ENCODE measurements around the gene KCNQ1OT1. TPM values are rescaled to one million over a fixed set of nuclear protein-coding genes. Genes with fewer than 3 reads are reported as not detected.

The KCNQ1OT1 gene
- total RNA-seq, 2 donors from 2014 or later = 0.77 to 1.5 TPM

DNA sequence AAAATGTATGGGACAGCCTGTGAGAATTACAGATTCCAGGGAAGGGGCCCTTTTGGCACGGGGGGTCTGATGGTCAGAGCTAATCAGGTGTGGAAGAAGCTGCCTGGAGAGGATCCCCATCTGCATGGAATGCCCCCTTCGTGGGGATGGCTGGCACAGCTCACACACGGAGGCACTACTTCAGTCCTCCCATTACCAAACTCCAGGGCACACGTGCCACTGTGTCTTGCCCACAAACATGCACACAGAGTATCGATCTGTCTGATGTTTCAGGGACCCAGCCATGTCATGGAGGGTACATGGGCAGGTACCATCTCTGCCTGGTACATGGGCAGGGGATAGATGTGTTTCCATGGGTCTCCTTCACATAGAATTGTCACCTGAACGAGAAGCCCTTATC, 14.7 kb downstream of the KCNQ1OT1 start:
- Histone ChIP-seq H3K27ac (no peak overlapping the region), H3K9ac (ENCODE audit: low read depth in 2 of 2, low read length in 2 of 2) (no peak overlapping the region), H3K4me3 (no peak overlapping the region), H3K4me1 (no peaks in the 10 kb centered on the region), H3K27me3 (no peaks in the 10 kb centered on the region), H3K9me3 (no peaks in the 10 kb centered on the region), H3K36me3 (no peaks in the 10 kb centered on the region)
- TF ChIP-seq, protein P1, sequence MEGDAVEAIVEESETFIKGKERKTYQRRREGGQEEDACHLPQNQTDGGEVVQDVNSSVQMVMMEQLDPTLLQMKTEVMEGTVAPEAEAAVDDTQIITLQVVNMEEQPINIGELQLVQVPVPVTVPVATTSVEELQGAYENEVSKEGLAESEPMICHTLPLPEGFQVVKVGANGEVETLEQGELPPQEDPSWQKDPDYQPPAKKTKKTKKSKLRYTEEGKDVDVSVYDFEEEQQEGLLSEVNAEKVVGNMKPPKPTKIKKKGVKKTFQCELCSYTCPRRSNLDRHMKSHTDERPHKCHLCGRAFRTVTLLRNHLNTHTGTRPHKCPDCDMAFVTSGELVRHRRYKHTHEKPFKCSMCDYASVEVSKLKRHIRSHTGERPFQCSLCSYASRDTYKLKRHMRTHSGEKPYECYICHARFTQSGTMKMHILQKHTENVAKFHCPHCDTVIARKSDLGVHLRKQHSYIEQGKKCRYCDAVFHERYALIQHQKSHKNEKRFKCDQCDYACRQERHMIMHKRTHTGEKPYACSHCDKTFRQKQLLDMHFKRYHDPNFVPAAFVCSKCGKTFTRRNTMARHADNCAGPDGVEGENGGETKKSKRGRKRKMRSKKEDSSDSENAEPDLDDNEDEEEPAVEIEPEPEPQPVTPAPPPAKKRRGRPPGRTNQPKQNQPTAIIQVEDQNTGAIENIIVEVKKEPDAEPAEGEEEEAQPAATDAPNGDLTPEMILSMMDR (IDR thresholded peaks at IDR 0.05) = no peak
- DNase-seq = no peak
- intact Hi-C loops (cut with DNase I) = no loop called here

DNA sequence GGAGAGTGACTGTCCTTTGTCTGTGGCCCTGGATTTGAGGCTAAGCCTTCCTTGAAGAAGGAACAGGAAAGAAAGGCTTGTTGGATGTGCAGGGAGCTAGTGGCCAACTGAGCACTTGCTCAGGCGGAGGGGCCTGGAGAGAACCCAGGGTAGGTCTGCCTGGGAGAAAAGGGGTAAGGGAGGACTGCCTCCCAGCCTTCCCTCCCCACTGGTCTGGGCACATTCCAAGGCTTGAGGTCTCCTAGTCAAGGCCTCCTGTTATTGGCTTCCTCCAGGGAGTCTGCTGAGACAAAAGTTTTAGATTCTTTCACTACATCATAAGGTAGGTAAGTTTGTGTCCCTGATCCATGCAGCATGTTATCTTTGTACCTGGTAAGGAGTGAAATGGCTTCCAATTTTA, 15.2 kb downstream of the KCNQ1OT1 start:
- Histone ChIP-seq H3K4me3 (no peak overlapping the region), H3K27ac (no peak overlapping the region), H3K27me3 (no peaks in the 10 kb centered on the region), H3K36me3 (no peaks in the 10 kb centered on the region), H3K9me3 (no peaks in the 10 kb centered on the region), H3K9ac (ENCODE audit: low read depth in 2 of 2, low read length in 2 of 2) (no peak overlapping the region), H3K4me1 (no peaks in the 10 kb centered on the region)
- intact Hi-C loops (cut with DNase I) = no loop called here
- TF ChIP-seq, protein P1 (IDR thresholded peaks at IDR 0.05) = no peak
- no peak for DNase-seq

DNA sequence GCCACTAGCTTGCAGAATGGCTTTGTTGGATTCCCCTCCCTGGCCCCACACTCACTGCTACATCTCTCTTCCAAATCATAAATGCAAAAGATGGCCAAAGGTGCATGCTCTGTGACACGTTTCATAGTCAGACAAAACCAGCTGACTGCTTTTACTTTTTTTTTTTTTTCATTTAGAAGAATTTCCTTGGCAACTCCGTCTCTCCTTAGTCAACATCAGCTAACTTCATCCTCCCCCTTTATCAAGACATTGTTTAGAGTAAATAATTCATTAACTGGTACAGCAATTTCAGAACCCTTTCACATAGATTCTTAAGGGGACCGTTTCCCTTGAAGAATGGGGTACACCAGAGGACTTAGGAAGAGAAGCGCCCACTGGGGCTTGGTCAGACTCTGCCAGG, 16.0 kb downstream of the KCNQ1OT1 start:
- H3K27ac ChIP-seq = no peak overlapping the region

DNA sequence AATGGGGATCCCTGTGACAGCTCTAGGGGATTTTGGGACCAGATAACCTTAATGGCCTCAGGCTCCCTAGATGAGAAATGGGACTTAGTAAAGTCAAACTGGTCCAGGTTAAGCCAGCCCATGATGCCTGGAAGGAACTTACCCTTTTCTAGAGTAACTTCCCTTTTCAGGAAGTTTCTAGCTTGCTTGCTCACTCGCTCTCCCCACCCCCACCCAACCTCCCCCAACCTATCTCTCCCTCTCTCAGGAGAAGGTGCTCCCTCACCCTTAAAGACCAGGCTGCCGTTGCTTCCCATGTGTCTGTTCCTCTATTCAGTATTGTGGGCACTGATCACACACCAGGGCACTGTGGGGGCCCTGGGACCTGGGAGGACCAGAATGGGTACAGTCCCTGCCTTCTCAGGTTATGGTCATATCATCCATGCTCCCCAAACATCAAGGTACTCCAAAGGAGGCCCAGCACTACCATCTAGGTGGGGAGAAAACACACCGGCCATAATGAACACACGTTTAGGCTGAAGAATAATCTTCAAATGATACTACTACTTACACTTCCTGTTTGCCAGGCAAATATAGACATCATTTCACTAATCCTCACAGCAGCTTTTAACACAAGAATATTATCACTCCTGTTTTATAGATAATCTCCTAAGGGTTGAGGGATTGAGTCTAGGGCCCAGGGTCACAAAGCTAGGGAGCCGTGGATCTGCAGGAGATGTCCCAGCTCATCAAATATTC, 18.2 kb downstream of the KCNQ1OT1 start:
- no peaks in the 10 kb centered on the region for H3K4me1 ChIP-seq
- no peaks in the 10 kb centered on the region for H3K27me3 ChIP-seq
- H3K4me3 ChIP-seq = no peak overlapping the region
- no peaks in the 10 kb centered on the region for H3K9me3 ChIP-seq
- intact Hi-C loops (cut with DNase I) = no loop called here
- H3K9ac ChIP-seq (ENCODE audit: low read depth in 2 of 2, low read length in 2 of 2) = no peak overlapping the region
- no peaks in the 10 kb centered on the region for H3K36me3 ChIP-seq
- TF ChIP-seq, protein P1 (IDR thresholded peaks at IDR 0.05) = no peak
- no peak overlapping the region for H3K27ac ChIP-seq
- DNase-seq = no peak

More for the DNA sequence above, 16.0 kb downstream of the KCNQ1OT1 start:
- no peak for DNase-seq
- H3K36me3 ChIP-seq = no peaks in the 10 kb centered on the region
- H3K4me1 ChIP-seq = no peaks in the 10 kb centered on the region
- H3K27me3 ChIP-seq = no peaks in the 10 kb centered on the region
- H3K9ac ChIP-seq (ENCODE audit: low read depth in 2 of 2, low read length in 2 of 2) = no peak overlapping the region
- TF ChIP-seq, protein P1 (IDR thresholded peaks at IDR 0.05) = no peak
- no peaks in the 10 kb centered on the region for H3K9me3 ChIP-seq
- intact Hi-C loops (cut with DNase I) = no loop called here
- H3K4me3 ChIP-seq = no peak overlapping the region

DNA sequence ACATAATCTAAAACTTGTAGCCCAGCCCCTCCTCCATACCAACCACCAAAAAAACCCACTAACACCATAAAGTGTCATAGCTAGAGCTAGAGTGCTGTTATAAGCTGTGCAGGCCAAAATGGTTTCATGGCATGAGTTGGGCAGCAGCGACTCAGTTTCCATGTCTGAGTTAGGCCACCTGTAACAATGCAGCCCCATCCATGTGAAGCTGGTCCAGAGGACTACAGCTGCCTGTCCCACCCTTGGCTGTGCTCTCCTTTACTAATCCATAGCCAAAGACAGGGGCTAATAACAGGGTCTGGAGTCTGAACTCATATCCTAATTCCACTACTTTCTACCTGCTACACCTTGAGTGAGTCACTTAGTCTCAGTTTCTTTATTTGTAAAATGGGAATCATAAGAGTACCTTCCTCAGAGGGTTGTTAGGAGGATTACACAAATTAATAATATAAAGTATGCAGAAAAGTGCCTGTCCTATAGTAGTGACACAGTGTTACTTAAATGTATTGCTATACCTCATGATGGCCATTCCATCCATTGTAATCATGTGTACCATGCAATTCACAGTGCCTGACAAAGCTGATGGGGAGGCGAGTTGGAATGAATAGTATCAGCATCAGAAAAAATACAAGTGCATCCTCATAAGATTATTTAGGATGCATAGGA, 20.6 kb downstream of the KCNQ1OT1 start:
- DNase-seq = no peak
- intact Hi-C loops (cut with DNase I) = no loop called here
- Histone ChIP-seq H3K27me3 (no peaks in the 10 kb centered on the region), H3K9ac (ENCODE audit: low read depth in 2 of 2, low read length in 2 of 2) (no peak overlapping the region), H3K36me3 (no peaks in the 10 kb centered on the region), H3K4me3 (no peak overlapping the region), H3K27ac (no peak overlapping the region), H3K9me3 (no peaks in the 10 kb centered on the region), H3K4me1 (no peaks in the 10 kb centered on the region)
- TF ChIP-seq, protein P1 (IDR thresholded peaks at IDR 0.05) = no peak

Measured in colonic mucosa (tissue), 4 donors.